Activated CD8-positive, alpha-beta T cell treated with anti-CD3 and anti-CD28 coated beads for 36 hours (primary cell): ENCODE results near the gene PTH2. TPM values are rescaled to one million over a fixed set of nuclear protein-coding genes. Genes with fewer than 3 reads are reported as not detected.

Experiments used
- ATAC-seq: fragments of 200-7000 bp; cut with Tn5 transposase; one replicate; pipeline ENCODE4 v1.10.0; 2021; ENCODE audit warnings: mild to moderate bottlenecking, moderate library complexity
- CTCF ChIA-PET: fragments of 350-600 bp; sonication (Branson Sonifier 250); formaldehyde crosslinking; loops from one replicate; lab custom pipeline; 2021; ENCODE audit warnings: antibody characterized with exemption; lab: Charles Lee
- POLR2A ChIA-PET: fragments of 350-600 bp; sonication (Branson Sonifier 250); formaldehyde crosslinking; loops from one replicate; lab custom pipeline; 2021; ENCODE audit warnings: antibody characterized with exemption; lab: Charles Lee
- DNase-seq: peaks from one replicate; pipeline ENCODE4 v3.0.0-alpha.2; 2020
- H3K27ac Mint-ChIP-seq: one replicate; pipeline ENCODE4 v1.8.0; 2021; ENCODE audit warnings: mild to moderate bottlenecking, mixed read lengths
- H3K27me3 Mint-ChIP-seq: one replicate; pipeline ENCODE4 v1.8.0; 2021; ENCODE audit warnings: mixed read lengths
- H3K36me3 Mint-ChIP-seq: one replicate; pipeline ENCODE4 v1.8.0; 2021; ENCODE audit warnings: low read depth, mixed read lengths
- H3K4me1 Mint-ChIP-seq: one replicate; pipeline ENCODE4 v1.8.0; 2021; ENCODE audit warnings: low read depth, mixed read lengths
- H3K4me3 Mint-ChIP-seq: one replicate; pipeline ENCODE4 v1.8.0; 2021; ENCODE audit warnings: mild to moderate bottlenecking, moderate library complexity, mixed read lengths
- H3K9me3 Mint-ChIP-seq: one replicate; pipeline ENCODE4 v1.8.0; 2021; ENCODE audit warnings: mixed read lengths
- CTCF ChIP-seq: fragments of 200-600 bp; IDR thresholded peaks from one replicate; pipeline ENCODE4 v1.8.0; 2022; ENCODE audit warnings: antibody characterized with exemption, mild to moderate bottlenecking
- intact Hi-C: fragments of 100-400 bp; cut with micrococcal nuclease; formaldehyde crosslinking; loops from one replicate; pipeline ENCODE4 v1.10.0; 2022
- total RNA-seq, 2 experiments: library from RNA; stranded (reverse); gene quantifications; one replicate each; pipeline ENCODE4 v1.2.3, GENCODE V29; 2021

Gene PTH2
- total RNA-seq, 2 experiments from 2014 or later = not detected

GRCh38 chr19:49468746-49469447, 45.7 kb upstream of the PTH2 start:
- H3K27me3 Mint-ChIP-seq = no peaks in the 10 kb centered on the region
- ATAC-seq (peak; percentile 60), DNase-seq (peak; percentile 89)
- H3K36me3 Mint-ChIP-seq = peaks cover 11% of the 10 kb centered on the region
- ChIA-PET CTCF (interaction anchor here (1.8 to 5.3 kb wide), 4 partner anchors 14 to 137 kb away, joined by 6 to 27 read pairs (median 18); partner anchors contain the start of genes ALDH16A1 and PIH1D1), POLR2A (interaction anchor here (1.2 to 6.3 kb wide), 3 partner anchors 15 to 27 kb away, joined by 3 to 63 read pairs (median 13); partner anchors contain the start of genes ALDH16A1, RPL13A and RPS11)
- H3K27ac Mint-ChIP-seq = peak overlapping the region; percentile 95
- intact Hi-C loops = no loop called here
- H3K9me3 Mint-ChIP-seq = no peaks in the 10 kb centered on the region
- peak overlapping the region; percentile 24 for H3K4me3 Mint-ChIP-seq
- H3K4me1 Mint-ChIP-seq = peaks cover 41% of the 10 kb centered on the region
- TF ChIP-seq CTCF = no peak

DNA sequence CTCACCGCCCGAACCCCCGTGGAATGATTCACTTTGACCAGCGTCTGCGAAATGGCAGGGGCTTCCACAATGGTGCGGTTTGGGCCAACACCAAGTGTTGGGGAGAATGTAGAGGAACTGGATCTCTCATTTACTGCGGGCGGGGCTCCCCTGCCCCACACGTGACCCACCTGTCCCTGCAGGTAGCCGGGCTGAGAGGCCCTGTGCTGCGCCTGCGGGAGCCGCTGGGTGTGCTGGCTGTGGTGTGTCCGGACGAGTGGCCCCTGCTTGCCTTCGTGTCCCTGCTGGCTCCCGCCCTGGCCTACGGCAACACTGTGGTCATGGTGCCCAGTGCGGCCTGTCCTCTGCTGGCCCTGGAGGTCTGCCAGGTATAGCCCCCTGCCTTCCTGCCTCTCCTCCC, 45.0 kb upstream of the PTH2 start:
- peak overlapping the region; percentile 95 for H3K27ac Mint-ChIP-seq
- H3K36me3 Mint-ChIP-seq = peaks cover 11% of the 10 kb centered on the region
- intact Hi-C loops = no loop called here
- TF ChIP-seq CTCF = no peak
- CTCF ChIA-PET = interaction anchor here (2.8 to 3.1 kb wide), 2 partner anchors 13 to 16 kb away, joined by 15 to 22 read pairs; partner anchors contain the start of genes ALDH16A1 and PIH1D1
- POLR2A ChIA-PET = interaction anchor here (6.3 kb wide), 1 partner anchor 21 kb away, joined by 63 read pairs; the partner anchor contains the start of gene RPL13A
- H3K27me3 Mint-ChIP-seq = no peaks in the 10 kb centered on the region
- DNase-seq (no peak), ATAC-seq (no peak)
- no peaks in the 10 kb centered on the region for H3K9me3 Mint-ChIP-seq
- no peak overlapping the region for H3K4me3 Mint-ChIP-seq
- H3K4me1 Mint-ChIP-seq = peaks cover 37% of the 10 kb centered on the region

DNA sequence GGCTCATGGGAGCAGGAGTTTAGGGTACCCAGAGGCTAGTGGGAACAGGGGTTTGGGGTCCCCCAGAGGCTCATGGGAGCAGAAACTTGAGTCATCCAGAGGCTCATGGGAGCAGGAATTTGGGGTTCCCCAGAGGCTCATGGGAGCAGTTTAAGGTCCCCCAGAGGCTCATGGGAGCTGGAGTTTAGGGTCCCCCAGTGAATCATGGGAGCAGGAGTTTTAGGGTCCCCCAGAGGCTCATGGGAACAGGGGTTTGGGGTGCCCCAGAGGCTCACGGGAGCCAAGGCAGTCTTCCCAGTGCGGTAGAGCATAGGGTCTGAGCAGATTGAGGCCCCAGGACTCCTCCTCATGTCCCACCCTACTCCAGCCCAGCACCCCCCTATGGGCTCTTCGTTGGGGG, 42.1 kb upstream of the PTH2 start:
- ATAC-seq (no peak), DNase-seq (no peak)
- intact Hi-C loops = no loop called here
- no peaks in the 10 kb centered on the region for H3K27me3 Mint-ChIP-seq
- H3K9me3 Mint-ChIP-seq = no peaks in the 10 kb centered on the region
- H3K4me1 Mint-ChIP-seq = peaks cover 17% of the 10 kb centered on the region
- POLR2A ChIA-PET = interaction anchor here (0.8 to 1.5 kb wide), 3 partner anchors 10 to 34 kb away, joined by 3 to 4 read pairs (median 4); no protein-coding TSS in a partner anchor
- no peak for TF ChIP-seq CTCF
- CTCF ChIA-PET = no interaction called here
- peaks cover 11% of the 10 kb centered on the region for H3K36me3 Mint-ChIP-seq
- no peak overlapping the region for H3K4me3 Mint-ChIP-seq
- H3K27ac Mint-ChIP-seq = no peak overlapping the region

GRCh38 chr19:49463960-49464740, 40.9 kb upstream of the PTH2 start:
- no peak for TF ChIP-seq CTCF
- POLR2A ChIA-PET = interaction anchor here (1.2 kb wide), 1 partner anchor 11 kb away, joined by 3 read pairs; no protein-coding TSS in a partner anchor
- peaks cover 16% of the 10 kb centered on the region for H3K36me3 Mint-ChIP-seq
- intact Hi-C loops = no loop called here
- no peak for ATAC-seq
- no peak for DNase-seq
- no peak overlapping the region for H3K4me3 Mint-ChIP-seq
- H3K27ac Mint-ChIP-seq = no peak overlapping the region
- no peaks in the 10 kb centered on the region for H3K27me3 Mint-ChIP-seq
- H3K4me1 Mint-ChIP-seq = peaks cover 9% of the 10 kb centered on the region
- no peaks in the 10 kb centered on the region for H3K9me3 Mint-ChIP-seq
- CTCF ChIA-PET = no interaction called here
